K562 (cell line): ENCODE data around the gene SCT. TPM values are rescaled to one million over a fixed set of nuclear protein-coding genes. Genes with fewer than 3 reads are reported as not detected.

Experiments
- ATAC-seq: fragments of 200-7000 bp; cut with Tn5 transposase; 3 replicates; pipeline ENCODE4 v1.9.1; 2020; ENCODE audit warnings: moderate library complexity
- BruUV-seq: library from RNA; stranded (reverse); fragments of 400-500 nt; replicated peaks from 2 replicates; lab custom pipeline; 2021; lab: Mats Ljungman, UMichigan
- CTCF ChIA-PET: fragments of 300-600 bp; formaldehyde crosslinking; extraction: SDS; loops from one replicate; lab custom pipeline; 2021; ENCODE audit warnings: low intra/inter-chr PET ratio; lab: Yijun Ruan, JAX
- POLR2A ChIA-PET: fragments of 300-600, 350-650 bp; sonication (Branson Sonifier 250); formaldehyde crosslinking; extraction: SDS; loops from one replicate; lab custom pipeline; 2021; ENCODE audit warnings: antibody characterized with exemption, inconsistent platforms; lab: Yijun Ruan, JAX
- DNase-seq, 4 experiments: peaks; one replicate each; pipeline versions ENCODE4 v3.0.0 to v3.0.0-alpha.2; 2011 to 2018; ENCODE audit warnings: low spot score in 3 of 4, mixed read lengths in 3 of 4; ENCODE audit errors: extremely low read depth in 1 of 4
- FAIRE-seq: peaks from 2 replicates; lab custom pipeline; 2011; peaks lifted over from hg19 to GRCh38; lab: Jason Lieb, UNC
- H2AFZ ChIP-seq: 2 replicates; pipeline ENCODE4 v1.6.0; 2011; ENCODE audit warnings: low read depth, low read length, control low read depth, inconsistent platforms
- H3K27ac ChIP-seq: fragments of 200-600 bp; 3 replicates; pipeline ENCODE4 v1.8.0; 2011; ENCODE audit warnings: low read depth, mild to moderate bottlenecking, control low read depth, inconsistent platforms, low read length, moderate library complexity, mixed read lengths; ENCODE audit errors: extremely low read depth
- H3K27me3 ChIP-seq, 2 experiments: fragments of 300-600 bp in 1 of 2; 2 replicates in 1 of 2; 3 replicates in 1 of 2; pipeline versions ENCODE4 v1.6.0 to v1.8.0; 2011; ENCODE audit warnings: inconsistent platforms in 2 of 2, low read length in 2 of 2, mild to moderate bottlenecking in 1 of 2, mixed read lengths in 1 of 2, moderate library complexity in 1 of 2; ENCODE audit not compliant: control insufficient read depth in 2 of 2, insufficient read depth in 2 of 2
- H3K36me3 ChIP-seq: fragments of 300-600 bp; 3 replicates; pipeline ENCODE4 v1.8.0; 2011; ENCODE audit warnings: mild to moderate bottlenecking, low read length, inconsistent platforms; ENCODE audit not compliant: control insufficient read depth, insufficient read depth
- H3K4me1 ChIP-seq, 2 experiments: fragments of 200-600 bp in 1 of 2; replicated peaks in 1 of 2; 2 replicates in 1 of 2; 3 replicates in 1 of 2; pipeline versions ENCODE4 v1.5.1 to v1.8.0; 2011; ENCODE audit warnings: inconsistent platforms in 2 of 2, low read length in 2 of 2, mild to moderate bottlenecking in 1 of 2, mixed read lengths in 1 of 2, moderate library complexity in 1 of 2; ENCODE audit not compliant: control insufficient read depth in 2 of 2, insufficient read depth in 2 of 2
- H3K4me2 ChIP-seq: 2 replicates; pipeline ENCODE4 v1.6.1; 2011; ENCODE audit warnings: low read length, control low read depth, inconsistent platforms, mixed read lengths; ENCODE audit not compliant: insufficient read depth
- H3K4me3 ChIP-seq: fragments of 200-600 bp; sonication (generic), shearing (Covaris generic); 2 replicates; pipeline ENCODE4 v1.5.1; 2016; ENCODE audit warnings: control low read depth, inconsistent platforms
- H3K79me2 ChIP-seq: fragments of 200-600 bp; 3 replicates; pipeline ENCODE4 v1.8.0; 2011; ENCODE audit warnings: low read length, inconsistent platforms; ENCODE audit not compliant: control insufficient read depth, insufficient read depth
- H3K9ac ChIP-seq, 2 experiments: 2 replicates each; pipeline versions ENCODE4 v1.6.0 to v1.6.1; 2011; ENCODE audit warnings: low read depth in 2 of 2, low read length in 2 of 2, control low read depth in 1 of 2, inconsistent platforms in 1 of 2, mild to moderate bottlenecking in 1 of 2, mixed read lengths in 1 of 2; ENCODE audit not compliant: insufficient read depth in 1 of 2
- H3K9me1 ChIP-seq: one replicate; pipeline ENCODE4 v1.6.0; 2011; ENCODE audit warnings: inconsistent platforms, mild to moderate bottlenecking, low read length, moderate library complexity; ENCODE audit not compliant: control insufficient read depth, insufficient read depth
- H3K9me3 ChIP-seq: replicated peaks from 2 replicates; pipeline ENCODE4 v1.5.1; 2011; ENCODE audit warnings: low read depth, low read length, inconsistent platforms; ENCODE audit not compliant: control insufficient read depth, insufficient read depth
- H4K20me1 ChIP-seq: replicated peaks from 2 replicates; pipeline ENCODE4 v1.6.1; 2011; ENCODE audit warnings: low read length, inconsistent platforms, mixed read lengths; ENCODE audit not compliant: control insufficient read depth, insufficient read depth
- BRF1 ChIP-seq: IDR thresholded peaks from 3 replicates; pipeline ENCODE4 v1.6.1; 2011; ENCODE audit warnings: borderline replicate concordance, mild to moderate bottlenecking; ENCODE audit not compliant: insufficient read length; ENCODE audit errors: extremely low read depth
- MYNN ChIP-seq, 2 experiments: sonication (generic); formaldehyde crosslinking in 1 of 2; IDR thresholded peaks; 2 replicates each; pipeline versions ENCODE4 v1.5.0 to v1.6.1; 2016 to 2020; ENCODE audit warnings: antibody characterized with exemption in 1 of 2, missing genetic modification reagents in 1 of 2
- PRPF4 ChIP-seq: fragments of 200-400 bp; formaldehyde crosslinking; IDR thresholded peaks from one replicate; pipeline ENCODE4 v1.6.1; 2017; ENCODE audit warnings: low read length, low read depth, mild to moderate bottlenecking; ENCODE audit not compliant: insufficient read depth, poor library complexity, severe bottlenecking
- WGBS: fragments of 100-300 bp; shearing (Covaris generic); methylation state at CpG from one replicate; pipeline ENCODE4 v1.1.6; 2016; ENCODE audit warnings: low coverage, mixed read lengths; ENCODE audit not compliant: insufficient coverage; ENCODE audit errors: missing lambda C conversion rate; 5-methylcytosine and 5-hydroxymethylcytosine counted together
- in situ Hi-C: fragments of 300-500 bp; cut with MboI; formaldehyde crosslinking; loops from 4 replicates; pipeline ENCODE4 v1.15.0; 2018; ENCODE audit warnings: inconsistent platforms, mixed read lengths
- intact Hi-C: fragments of 100-400 bp; cut with micrococcal nuclease; formaldehyde crosslinking; loops from 2 replicates; pipeline ENCODE4 v1.14.2; 2022
- polyA plus RNA-seq, 8 experiments: library from polyadenylated mRNA; depleted of rRNA in 4 of 8; stranded (reverse) in 5 of 8; unstranded in 3 of 8; fragments of >200 nt; fragmentation: Nextera tagmentation in 2 of 8; fragmentation: Illumina TruSeq in 1 of 8; extraction: Ambion mirVana in 2 of 8; extraction: Trizol in 1 of 8; gene quantifications; 2 replicates each; pipeline versions ENCODE4 v1.2.1 to v1.2.3, GENCODE V29; 2011 to 2014; ENCODE audit warnings: inconsistent platforms in 1 of 8, missing spikeins in 1 of 8
- total RNA-seq, 7 experiments: library from RNA; depleted of rRNA in 6 of 7; stranded (reverse); fragments of >200 nt in 6 of 7; fragmentation: Illumina TruSeq in 2 of 7; extraction: Trizol in 2 of 7; gene quantifications; 2 replicates each; pipeline versions ENCODE4 v1.2.1 to v1.2.3, GENCODE V29; 2011 to 2021; ENCODE audit warnings: low replicate concordance in 1 of 7
- TF ChIP-seq, protein P1 (sequence below): sonication (generic); formaldehyde crosslinking; IDR thresholded peaks from 2 replicates; pipeline ENCODE4 v1.8.1; 2023; ENCODE audit warnings: mild to moderate bottlenecking, missing genetic modification reagents
- TF ChIP-seq, protein P2 (sequence below): IDR thresholded peaks from 3 replicates; pipeline ENCODE4 v1.6.1; 2011; ENCODE audit warnings: borderline replicate concordance, mild to moderate bottlenecking, moderate library complexity; ENCODE audit not compliant: insufficient read length; ENCODE audit errors: extremely low read depth

The SCT gene
- total and polyA plus RNA-seq, 9 of the 15 experiments (the other 6 are each of a cell fraction or from before 2014, with no cell fraction given): not detected

DNA sequence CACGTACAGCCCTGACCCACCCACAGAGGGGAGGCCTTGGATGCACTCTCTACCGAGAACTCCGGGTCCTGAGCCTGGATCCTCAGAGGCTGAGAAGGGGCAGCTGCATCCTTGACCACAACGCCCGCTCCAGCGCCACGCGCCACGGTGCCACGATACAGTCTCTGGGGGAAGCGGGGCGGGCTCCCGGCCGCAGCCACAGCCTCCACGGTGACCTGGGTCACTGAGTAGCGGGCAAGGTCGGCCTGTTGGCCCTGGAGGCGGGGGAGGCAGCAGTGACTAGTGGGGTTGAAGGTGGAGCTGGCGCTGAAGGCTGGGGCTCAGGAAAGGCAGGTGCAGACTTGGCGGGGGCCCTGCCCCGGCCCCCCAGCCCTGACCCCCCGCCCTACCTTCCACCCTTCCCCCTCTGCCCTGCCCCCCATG, 7.3 kb downstream of the SCT start:
- Histone ChIP-seq H3K9me1 (peaks cover 6% of the 10 kb centered on the region), H3K9ac (peak overlapping the region in 1 of 2 experiments; percentile 60; a peak in 2 of 4 replicates), H3K27ac (no peak overlapping the region), H3K27me3 (no peaks in the 10 kb centered on the region), H2AFZ (no peak overlapping the region), H4K20me1 (no peaks in the 10 kb centered on the region; the same call in 1 of the 2 replicates), H3K79me2 (peaks cover 3% of the 10 kb centered on the region; the same call in 1 of the 3 replicates), H3K36me3 (peaks cover 45% of the 10 kb centered on the region; the same call in 2 of the 3 replicates), H3K4me2 (no peak overlapping the region), H3K4me1 (peaks cover 8 to 74% of the 10 kb centered on the region in 2 experiments; a peak in 4 of 5 replicates), H3K4me3 (no peak overlapping the region), H3K9me3 (no peaks in the 10 kb centered on the region)
- no TSS peak for BruUV-seq
- ATAC-seq: no peak
- intact Hi-C loops: loop anchor here (10.0 kb wide), 1 partner anchor 65 kb away; no protein-coding TSS in a partner anchor
- DNase-seq: no peak
- ChIA-PET CTCF (no interaction called here), POLR2A (no interaction called here)
- TF ChIP-seq, protein P1, sequence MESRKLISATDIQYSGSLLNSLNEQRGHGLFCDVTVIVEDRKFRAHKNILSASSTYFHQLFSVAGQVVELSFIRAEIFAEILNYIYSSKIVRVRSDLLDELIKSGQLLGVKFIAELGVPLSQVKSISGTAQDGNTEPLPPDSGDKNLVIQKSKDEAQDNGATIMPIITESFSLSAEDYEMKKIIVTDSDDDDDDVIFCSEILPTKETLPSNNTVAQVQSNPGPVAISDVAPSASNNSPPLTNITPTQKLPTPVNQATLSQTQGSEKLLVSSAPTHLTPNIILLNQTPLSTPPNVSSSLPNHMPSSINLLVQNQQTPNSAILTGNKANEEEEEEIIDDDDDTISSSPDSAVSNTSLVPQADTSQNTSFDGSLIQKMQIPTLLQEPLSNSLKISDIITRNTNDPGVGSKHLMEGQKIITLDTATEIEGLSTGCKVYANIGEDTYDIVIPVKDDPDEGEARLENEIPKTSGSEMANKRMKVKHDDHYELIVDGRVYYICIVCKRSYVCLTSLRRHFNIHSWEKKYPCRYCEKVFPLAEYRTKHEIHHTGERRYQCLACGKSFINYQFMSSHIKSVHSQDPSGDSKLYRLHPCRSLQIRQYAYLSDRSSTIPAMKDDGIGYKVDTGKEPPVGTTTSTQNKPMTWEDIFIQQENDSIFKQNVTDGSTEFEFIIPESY: 0 out of 2 replicates have a peak, but pooled peaks have one; percentile 24
- no peak for TF ChIP-seq MYNN (IDR thresholded peaks at IDR 0.05)
- no peak for TF ChIP-seq MYNN (CRISPR knock-in tag; IDR thresholded peaks at IDR 0.05)
- no peak for TF ChIP-seq BRF1
- TF ChIP-seq, protein P2, sequence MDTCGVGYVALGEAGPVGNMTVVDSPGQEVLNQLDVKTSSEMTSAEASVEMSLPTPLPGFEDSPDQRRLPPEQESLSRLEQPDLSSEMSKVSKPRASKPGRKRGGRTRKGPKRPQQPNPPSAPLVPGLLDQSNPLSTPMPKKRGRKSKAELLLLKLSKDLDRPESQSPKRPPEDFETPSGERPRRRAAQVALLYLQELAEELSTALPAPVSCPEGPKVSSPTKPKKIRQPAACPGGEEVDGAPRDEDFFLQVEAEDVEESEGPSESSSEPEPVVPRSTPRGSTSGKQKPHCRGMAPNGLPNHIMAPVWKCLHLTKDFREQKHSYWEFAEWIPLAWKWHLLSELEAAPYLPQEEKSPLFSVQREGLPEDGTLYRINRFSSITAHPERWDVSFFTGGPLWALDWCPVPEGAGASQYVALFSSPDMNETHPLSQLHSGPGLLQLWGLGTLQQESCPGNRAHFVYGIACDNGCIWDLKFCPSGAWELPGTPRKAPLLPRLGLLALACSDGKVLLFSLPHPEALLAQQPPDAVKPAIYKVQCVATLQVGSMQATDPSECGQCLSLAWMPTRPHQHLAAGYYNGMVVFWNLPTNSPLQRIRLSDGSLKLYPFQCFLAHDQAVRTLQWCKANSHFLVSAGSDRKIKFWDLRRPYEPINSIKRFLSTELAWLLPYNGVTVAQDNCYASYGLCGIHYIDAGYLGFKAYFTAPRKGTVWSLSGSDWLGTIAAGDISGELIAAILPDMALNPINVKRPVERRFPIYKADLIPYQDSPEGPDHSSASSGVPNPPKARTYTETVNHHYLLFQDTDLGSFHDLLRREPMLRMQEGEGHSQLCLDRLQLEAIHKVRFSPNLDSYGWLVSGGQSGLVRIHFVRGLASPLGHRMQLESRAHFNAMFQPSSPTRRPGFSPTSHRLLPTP: no peak
- TF ChIP-seq PRPF4: no peak
- no peak for FAIRE-seq
- over 99% methylated on average over 9 of the region's 22 CpGs for whole genome bisulfite sequencing
- in situ Hi-C loops: no loop called here
